KOPT-K1 (cell line): ENCODE measurements around the gene DNM1L.

Source experiments
- H3K27ac ChIP-seq: fragments of 200-600 bp; sonication (generic); 2 replicates; pipeline ENCODE4 v1.5.1; 2016; ENCODE audit warnings: antibody characterized with exemption, mild to moderate bottlenecking, low read depth, low read length; ENCODE audit not compliant: poor library complexity, severe bottlenecking
- H3K36me3 ChIP-seq: fragments of 200-600 bp; sonication (generic); 2 replicates; pipeline ENCODE4 v1.5.1; 2017; ENCODE audit warnings: antibody characterized with exemption, mild to moderate bottlenecking, low read length, moderate library complexity; ENCODE audit not compliant: insufficient read depth
- H3K9me3 ChIP-seq: fragments of 200-600 bp; sonication (generic); 2 replicates; pipeline ENCODE4 v1.5.1; 2017; ENCODE audit warnings: antibody characterized with exemption, low read length, mild to moderate bottlenecking; ENCODE audit not compliant: insufficient read depth, poor library complexity, severe bottlenecking

The DNM1L gene

GRCh38 chr12:32794281-32794680 is 115.2 kb downstream of the DNM1L start:
- no peaks in the 10 kb centered on the region for H3K36me3 ChIP-seq
- H3K27ac ChIP-seq, result no peak overlapping the region
- no peaks in the 10 kb centered on the region for H3K9me3 ChIP-seq
